Lung (tissue), 12 donors: ENCODE measurements around the gene DPH6. TPM values are rescaled to one million over a fixed set of nuclear protein-coding genes. Genes with fewer than 3 reads are reported as not detected.

ENCODE experiments used
- ATAC-seq: fragments of 200-7000 bp; cut with Tn5 transposase; one replicate; pipeline ENCODE4 v1.9.1; 2020; ENCODE audit warnings: moderate number of reproducible peaks; ENCODE audit not compliant: insufficient read depth, low FRiP score
- DNase-seq, 3 donors: peaks; one replicate each; pipeline ENCODE4 v3.0.0-alpha.2; 2013 to 2017
- H3K27ac ChIP-seq, 2 donors: one replicate each; pipeline ENCODE4 v1.5.1; 2013; ENCODE audit warnings: mild to moderate bottlenecking in 2 of 2, moderate library complexity in 2 of 2, control low read depth in 1 of 2, inconsistent platforms in 1 of 2, low read depth in 1 of 2, low read length in 1 of 2
- H3K27me3 ChIP-seq, 3 donors: one replicate each; pipeline ENCODE4 v1.5.1; 2013; ENCODE audit warnings: low read length in 2 of 3; ENCODE audit not compliant: control insufficient read depth in 3 of 3, insufficient read depth in 3 of 3
- H3K36me3 ChIP-seq, 4 donors: one replicate each; pipeline ENCODE4 v1.5.1; 2013; ENCODE audit warnings: low read length in 4 of 4, mild to moderate bottlenecking in 1 of 4, moderate library complexity in 1 of 4; ENCODE audit not compliant: control insufficient read depth in 4 of 4, insufficient read depth in 4 of 4
- H3K4me1 ChIP-seq, 5 donors: one replicate each; pipeline ENCODE4 v1.5.1; 2013; ENCODE audit warnings: low read length in 5 of 5, mild to moderate bottlenecking in 2 of 5, moderate library complexity in 1 of 5; ENCODE audit not compliant: control insufficient read depth in 5 of 5, insufficient read depth in 5 of 5
- H3K4me3 ChIP-seq: one replicate; pipeline ENCODE4 v1.5.1; 2013; ENCODE audit warnings: mild to moderate bottlenecking, control low read depth, moderate library complexity
- H3K9ac ChIP-seq, 2 donors: one replicate each; pipeline ENCODE4 v1.5.1; 2013; ENCODE audit warnings: low read length in 2 of 2, control low read depth in 1 of 2; ENCODE audit not compliant: insufficient read depth in 1 of 2
- H3K9me3 ChIP-seq, 4 donors: one replicate each; pipeline ENCODE4 v1.5.1; 2013; ENCODE audit warnings: low read length in 3 of 4, mild to moderate bottlenecking in 1 of 4, moderate library complexity in 1 of 4; ENCODE audit not compliant: control insufficient read depth in 4 of 4, insufficient read depth in 3 of 4
- WGBS, 2 donors: extraction: QIAGEN DNeasy Blood & Tissue Kit; methylation state at CpG; one replicate each; pipeline ENCODE4 v1.1.7; 2013; 5-methylcytosine and 5-hydroxymethylcytosine counted together
- polyA plus RNA-seq, 2 donors: library from polyadenylated mRNA; stranded (reverse); fragments of 200-250 nt; gene quantifications; one replicate each; pipeline ENCODE4 v1.2.1, GENCODE V29; 2013
- total RNA-seq, 2 donors: library from RNA; depleted of rRNA in 1 of 2; stranded (reverse); fragments of >200 nt in 1 of 2; gene quantifications; one replicate each; pipeline ENCODE4 v1.2.1, GENCODE V29; 2014 to 2021
- TF ChIP-seq, protein P1 (sequence below): IDR thresholded peaks from 2 replicates; pipeline ENCODE4 v1.5.1; 2012; ENCODE audit warnings: mild to moderate bottlenecking; ENCODE audit errors: control extremely low read depth, extremely low read depth
- donor health status: control.
- donor health status: control.
- donor health status: Bipolar disorder and iron deficiency.
- donor health status: healthy.
- donor health status: DM: yes; HTN: yes; CAD: no.

DPH6 gene
- total and polyA plus RNA-seq, 4 donors, result 5.5 to 55.1 (median 14.8) TPM

DNA sequence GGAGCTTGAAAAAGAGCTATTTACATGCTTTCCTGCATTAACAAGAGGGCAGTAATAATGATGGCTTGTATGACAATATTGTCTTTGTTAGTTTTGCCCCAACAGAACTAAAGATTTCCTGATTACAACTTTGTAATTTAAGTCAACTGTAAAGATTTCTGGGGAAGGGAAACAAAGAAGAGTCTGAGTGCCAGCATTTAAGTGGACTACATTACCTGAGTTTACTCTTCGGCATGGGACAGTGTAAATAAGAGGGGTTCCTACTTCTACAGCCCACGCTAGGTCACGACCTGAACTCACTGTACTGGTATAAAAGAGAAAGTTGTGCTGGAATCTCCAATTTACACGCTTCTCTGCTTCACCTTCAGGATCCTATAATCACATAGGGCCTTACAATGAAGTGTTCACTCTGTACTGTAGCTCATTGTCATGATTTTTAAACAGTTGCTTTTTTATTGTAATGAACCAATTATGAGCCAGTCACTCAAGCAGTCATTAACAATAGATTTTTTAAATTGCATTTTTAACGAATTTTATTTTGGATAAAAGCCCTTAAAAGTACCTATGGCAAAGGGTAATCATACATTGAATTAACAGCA lies 39.6 kb downstream of the DPH6 start:
- Histone ChIP-seq H3K4me1 (peaks cover 0 to 16% (median 0%) of the 10 kb centered on the region in 5 donors), H3K9me3 (no peaks in the 10 kb centered on the region), H3K4me3 (no peak overlapping the region), H3K36me3 (no peaks in the 10 kb centered on the region), H3K27me3 (no peaks in the 10 kb centered on the region), H3K9ac (no peak overlapping the region), H3K27ac (no peak overlapping the region)
- TF ChIP-seq, protein P1, sequence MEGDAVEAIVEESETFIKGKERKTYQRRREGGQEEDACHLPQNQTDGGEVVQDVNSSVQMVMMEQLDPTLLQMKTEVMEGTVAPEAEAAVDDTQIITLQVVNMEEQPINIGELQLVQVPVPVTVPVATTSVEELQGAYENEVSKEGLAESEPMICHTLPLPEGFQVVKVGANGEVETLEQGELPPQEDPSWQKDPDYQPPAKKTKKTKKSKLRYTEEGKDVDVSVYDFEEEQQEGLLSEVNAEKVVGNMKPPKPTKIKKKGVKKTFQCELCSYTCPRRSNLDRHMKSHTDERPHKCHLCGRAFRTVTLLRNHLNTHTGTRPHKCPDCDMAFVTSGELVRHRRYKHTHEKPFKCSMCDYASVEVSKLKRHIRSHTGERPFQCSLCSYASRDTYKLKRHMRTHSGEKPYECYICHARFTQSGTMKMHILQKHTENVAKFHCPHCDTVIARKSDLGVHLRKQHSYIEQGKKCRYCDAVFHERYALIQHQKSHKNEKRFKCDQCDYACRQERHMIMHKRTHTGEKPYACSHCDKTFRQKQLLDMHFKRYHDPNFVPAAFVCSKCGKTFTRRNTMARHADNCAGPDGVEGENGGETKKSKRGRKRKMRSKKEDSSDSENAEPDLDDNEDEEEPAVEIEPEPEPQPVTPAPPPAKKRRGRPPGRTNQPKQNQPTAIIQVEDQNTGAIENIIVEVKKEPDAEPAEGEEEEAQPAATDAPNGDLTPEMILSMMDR, result no peak
- DNase-seq (no peak), ATAC-seq (no peak)
- WGBS, 2 donors, result 64 to 66% methylated on average over 5 of the region's 5 CpGs

DNA sequence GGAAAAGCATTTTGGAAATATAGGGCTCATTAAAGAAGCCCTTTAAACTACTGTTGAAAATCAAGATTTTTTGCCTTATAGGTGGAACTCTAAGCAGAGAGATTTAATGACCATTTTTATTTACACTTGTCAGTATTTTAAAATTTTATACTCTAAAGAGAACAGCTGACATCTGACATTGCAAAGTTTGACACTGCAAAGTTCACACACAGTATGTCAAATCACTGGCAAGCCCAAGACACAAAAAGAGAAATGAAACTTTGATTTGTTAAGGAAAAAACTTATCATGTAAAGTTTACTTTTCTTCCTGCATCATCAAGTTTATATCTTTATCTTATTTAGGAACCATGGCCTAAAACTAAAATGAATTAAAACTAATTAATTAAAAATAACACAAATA lies 40.2 kb downstream of the DPH6 start:
- Histone ChIP-seq H3K36me3 (no peaks in the 10 kb centered on the region), H3K4me3 (no peak overlapping the region), H3K4me1 (peaks cover 0 to 16% (median 0%) of the 10 kb centered on the region in 5 donors), H3K9ac (no peak overlapping the region), H3K27ac (no peak overlapping the region), H3K27me3 (no peaks in the 10 kb centered on the region), H3K9me3 (no peaks in the 10 kb centered on the region)
- TF ChIP-seq, protein P1, result no peak
- no peak for ATAC-seq
- no peak for DNase-seq

DNA sequence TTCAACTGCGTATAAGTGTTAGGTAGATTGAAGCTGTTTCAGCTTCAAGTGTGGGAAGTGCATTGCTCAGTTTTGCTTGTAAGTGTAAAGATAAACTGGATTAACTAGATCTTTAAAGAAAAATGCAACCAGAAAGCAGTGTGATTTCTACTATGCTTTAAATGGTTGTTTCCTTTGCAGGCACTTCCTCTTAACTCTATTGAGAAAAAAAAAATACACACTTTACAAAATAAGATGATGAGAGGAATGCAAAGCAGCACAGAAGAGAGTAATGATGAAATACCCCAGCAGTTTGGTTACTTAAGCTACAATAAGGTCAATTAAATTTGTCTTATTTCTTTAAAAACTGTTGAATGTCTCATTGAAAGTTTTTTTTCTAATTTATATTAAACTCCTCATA lies 40.8 kb downstream of the DPH6 start:
- peaks cover 0 to 16% (median 0%) of the 10 kb centered on the region in 5 donors for H3K4me1 ChIP-seq
- H3K36me3 ChIP-seq, result no peaks in the 10 kb centered on the region
- TF ChIP-seq, protein P1, result no peak
- no peak overlapping the region for H3K9ac ChIP-seq
- H3K27me3 ChIP-seq, result no peaks in the 10 kb centered on the region
- no peak overlapping the region for H3K27ac ChIP-seq
- WGBS, 2 donors, result 76 to 86% methylated on average over 1 of the region's 1 CpG
- no peak for ATAC-seq
- no peaks in the 10 kb centered on the region for H3K9me3 ChIP-seq
- DNase-seq, result peak in 2 of 3 donors; percentile 21 to 46
- no peak overlapping the region for H3K4me3 ChIP-seq

DNA sequence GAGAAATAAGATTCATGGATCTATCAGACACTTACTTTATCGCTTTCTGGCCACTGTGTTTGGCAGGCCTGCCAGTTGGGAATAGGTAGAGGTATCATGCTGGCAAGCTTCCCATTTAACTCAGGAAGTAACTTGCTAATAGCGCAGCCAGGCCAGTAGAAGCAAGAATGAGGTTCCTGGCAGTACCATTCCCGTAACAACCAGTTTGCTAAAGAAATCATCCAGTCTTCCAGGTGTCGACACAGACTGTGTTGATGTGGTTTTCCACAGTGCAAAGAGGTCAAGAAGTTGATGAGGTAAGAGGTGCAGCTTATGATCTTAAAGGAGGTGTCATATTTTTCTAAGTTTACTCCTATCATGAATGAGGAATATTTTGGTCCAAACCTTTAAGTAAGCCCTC lies 46.2 kb downstream of the DPH6 start:
- 91% methylated on average over 4 of the region's 4 CpGs for WGBS, 2 donors
- DNase-seq (no peak), ATAC-seq (no peak)
- Histone ChIP-seq H3K36me3 (no peaks in the 10 kb centered on the region), H3K9ac (no peak overlapping the region), H3K9me3 (peaks cover 0 to 2% (median 0%) of the 10 kb centered on the region in 4 donors), H3K27ac (no peak overlapping the region), H3K4me1 (no peaks in the 10 kb centered on the region), H3K27me3 (no peaks in the 10 kb centered on the region), H3K4me3 (no peak overlapping the region)
- TF ChIP-seq, protein P1, result no peak
